Stimulated activated naive CD8-positive, alpha-beta T cell treated with anti-CD3 and anti-CD28 coated beads, Interleukin-15, Interleukin-2, amounts not matched to agents 100 ng/mL and 50 ng/mL, for 24 hours (primary cell): ENCODE measurements around the gene GALNT17.

Experiments used
- H3K27ac Mint-ChIP-seq: one replicate; pipeline ENCODE4 v1.8.0; 2021; ENCODE audit warnings: mild to moderate bottlenecking, mixed read lengths
- H3K27me3 Mint-ChIP-seq: one replicate; pipeline ENCODE4 v1.8.0; 2021; ENCODE audit warnings: mixed read lengths
- H3K36me3 Mint-ChIP-seq: one replicate; pipeline ENCODE4 v1.8.0; 2021; ENCODE audit warnings: low read depth, mixed read lengths
- H3K4me1 Mint-ChIP-seq: one replicate; pipeline ENCODE4 v1.8.0; 2021; ENCODE audit warnings: low read depth, mixed read lengths
- H3K4me3 Mint-ChIP-seq: one replicate; pipeline ENCODE4 v1.8.0; 2021; ENCODE audit warnings: mild to moderate bottlenecking, mixed read lengths
- H3K9me3 Mint-ChIP-seq: one replicate; pipeline ENCODE4 v1.8.0; 2021; ENCODE audit warnings: mixed read lengths

Gene GALNT17

GRCh38 chr7:71739520-71740173 is 607.7 kb downstream of the GALNT17 start:
- Mint-ChIP-seq H3K27me3 (no peaks in the 10 kb centered on the region), H3K36me3 (no peaks in the 10 kb centered on the region)

GRCh38 chr7:71740174-71740560 is 608.2 kb downstream of the GALNT17 start:
- no peaks in the 10 kb centered on the region for H3K36me3 Mint-ChIP-seq
- H3K4me1 Mint-ChIP-seq: no peaks in the 10 kb centered on the region
- H3K9me3 Mint-ChIP-seq: no peaks in the 10 kb centered on the region
- H3K4me3 Mint-ChIP-seq: no peak overlapping the region
- H3K27me3 Mint-ChIP-seq: no peaks in the 10 kb centered on the region
- no peak overlapping the region for H3K27ac Mint-ChIP-seq

More at GRCh38 chr7:71739520-71740173, 607.7 kb downstream of the GALNT17 start:
- no peak overlapping the region for H3K27ac Mint-ChIP-seq
- H3K4me1 Mint-ChIP-seq: no peaks in the 10 kb centered on the region
- H3K4me3 Mint-ChIP-seq: no peak overlapping the region
- no peaks in the 10 kb centered on the region for H3K9me3 Mint-ChIP-seq

- Mint-ChIP-seq H3K4me1 (no peaks in the 10 kb centered on the region), H3K36me3 (no peaks in the 10 kb centered on the region), H3K9me3 (peaks cover 6% of the 10 kb centered on the region), H3K27me3 (peaks cover 1% of the 10 kb centered on the region), H3K27ac (no peak overlapping the region), H3K4me3 (no peak overlapping the region)
Measured at GRCh38 chr7:71746006-71746405, 614.1 kb downstream of the GALNT17 start.

- H3K36me3 Mint-ChIP-seq: no peaks in the 10 kb centered on the region
- no peak overlapping the region for H3K4me3 Mint-ChIP-seq
- H3K27me3 Mint-ChIP-seq: peaks cover 16% of the 10 kb centered on the region
- peaks cover 6% of the 10 kb centered on the region for H3K9me3 Mint-ChIP-seq
- no peaks in the 10 kb centered on the region for H3K4me1 Mint-ChIP-seq
- no peak overlapping the region for H3K27ac Mint-ChIP-seq
Measured at GRCh38 chr7:71750290-71750689, 618.3 kb downstream of the GALNT17 start.

- no peaks in the 10 kb centered on the region for H3K4me1 Mint-ChIP-seq
- peaks cover 16% of the 10 kb centered on the region for H3K27me3 Mint-ChIP-seq
- no peak overlapping the region for H3K27ac Mint-ChIP-seq
- H3K4me3 Mint-ChIP-seq: no peak overlapping the region
- no peaks in the 10 kb centered on the region for H3K36me3 Mint-ChIP-seq
- H3K9me3 Mint-ChIP-seq: peaks cover 11% of the 10 kb centered on the region
Measured at GRCh38 chr7:71752171-71752935, 620.4 kb downstream of the GALNT17 start.

GRCh38 chr7:71753236-71753635 is 621.3 kb downstream of the GALNT17 start:
- H3K9me3 Mint-ChIP-seq: peaks cover 11% of the 10 kb centered on the region
- H3K36me3 Mint-ChIP-seq: no peaks in the 10 kb centered on the region
- peaks cover 16% of the 10 kb centered on the region for H3K27me3 Mint-ChIP-seq
- H3K4me1 Mint-ChIP-seq: no peaks in the 10 kb centered on the region
- no peak overlapping the region for H3K27ac Mint-ChIP-seq
- H3K4me3 Mint-ChIP-seq: no peak overlapping the region

GRCh38 chr7:71753956-71754664 is 622.2 kb downstream of the GALNT17 start:
- no peak overlapping the region for H3K27ac Mint-ChIP-seq
- H3K36me3 Mint-ChIP-seq: no peaks in the 10 kb centered on the region
- no peaks in the 10 kb centered on the region for H3K4me1 Mint-ChIP-seq
- H3K4me3 Mint-ChIP-seq: no peak overlapping the region
- H3K27me3 Mint-ChIP-seq: peaks cover 16% of the 10 kb centered on the region
- peaks cover 9% of the 10 kb centered on the region for H3K9me3 Mint-ChIP-seq

GRCh38 chr7:71754828-71755227 is 622.9 kb downstream of the GALNT17 start:
- H3K4me1 Mint-ChIP-seq: no peaks in the 10 kb centered on the region
- peaks cover 16% of the 10 kb centered on the region for H3K27me3 Mint-ChIP-seq
- H3K36me3 Mint-ChIP-seq: no peaks in the 10 kb centered on the region
- H3K4me3 Mint-ChIP-seq: no peak overlapping the region
- H3K9me3 Mint-ChIP-seq: peaks cover 5% of the 10 kb centered on the region
- H3K27ac Mint-ChIP-seq: no peak overlapping the region

GRCh38 chr7:71761336-71761735 is 629.4 kb downstream of the GALNT17 start:
- no peaks in the 10 kb centered on the region for H3K4me1 Mint-ChIP-seq
- H3K36me3 Mint-ChIP-seq: no peaks in the 10 kb centered on the region
- no peak overlapping the region for H3K27ac Mint-ChIP-seq
- H3K9me3 Mint-ChIP-seq: peaks cover 14% of the 10 kb centered on the region
- no peaks in the 10 kb centered on the region for H3K27me3 Mint-ChIP-seq
- no peak overlapping the region for H3K4me3 Mint-ChIP-seq
